ENCODE data around the gene ATP13A1. TPM values are rescaled to one million over a fixed set of nuclear protein-coding genes. Genes with fewer than 3 reads are reported as not detected.

Gene ATP13A1
- total RNA-seq, 1 experiment from 2014 or later: 41.1 TPM

- Histone ChIP-seq H3K4me3 (no peak overlapping the region), H3K27ac (no peak overlapping the region), H3F3A (ENCODE audit: insufficient read depth, low read depth) (peaks cover 39% of the 10 kb centered on the region; the same call in 1 of the 2 replicates), H3K4me2 (no peak overlapping the region), H3K36me3 (ENCODE audit: low read depth) (peaks cover 12% of the 10 kb centered on the region; the same call in 1 of the 2 replicates), H3K79me2 (ENCODE audit: low read depth) (no peaks in the 10 kb centered on the region), H2AFZ (no peak overlapping the region), H3K9me2 (ENCODE audit: insufficient read depth) (no peaks in the 10 kb centered on the region), H3K4me1 (replicated peaks; ENCODE audit: insufficient read depth) (peaks cover 5% of the 10 kb centered on the region; the same call in 1 of the 2 replicates), H3K27me3 (ENCODE audit: insufficient read depth, low read depth) (no peaks in the 10 kb centered on the region), H3K9me3 (ENCODE audit: insufficient read depth, low read depth) (no peaks in the 10 kb centered on the region), H4K20me1 (ENCODE audit: insufficient read depth) (no peaks in the 10 kb centered on the region)
- TF ChIP-seq EZH2 (IDR thresholded peaks at IDR 0.05; ENCODE audit: low read depth) (no peak), CTCF (conservative IDR thresholded peaks at IDR 0.05) (no peak)
- ChIA-PET CTCF (no interaction called here), POLR2A (ENCODE audit: unreplicated experiment) (no interaction called here)
- no peak for DNase-seq
- intact Hi-C loops (cut with micrococcal nuclease; ENCODE audit: unreplicated experiment): no loop called here
- no TSS peak for BruUV-seq (replicated peaks)
These were observed 33.4 kb downstream of the ATP13A1 start for GRCh38 chr19:19630062-19630414.

GRCh38 chr19:19628501-19629134, 34.9 kb downstream of the ATP13A1 start:
- Histone ChIP-seq H3F3A (ENCODE audit: insufficient read depth, low read depth) (peaks cover 39% of the 10 kb centered on the region; the same call in 1 of the 2 replicates), H2AFZ (peak overlapping the region; percentile 90), H3K27ac (peak overlapping the region; percentile 84), H3K4me1 (replicated peaks; ENCODE audit: insufficient read depth) (peaks cover 5% of the 10 kb centered on the region; the same call in 1 of the 2 replicates), H3K9me2 (ENCODE audit: insufficient read depth) (no peaks in the 10 kb centered on the region), H3K4me3 (peak overlapping the region; percentile 68), H3K9me3 (ENCODE audit: insufficient read depth, low read depth) (no peaks in the 10 kb centered on the region), H4K20me1 (ENCODE audit: insufficient read depth) (no peaks in the 10 kb centered on the region), H3K36me3 (ENCODE audit: low read depth) (no peaks in the 10 kb centered on the region), H3K4me2 (peak overlapping the region; percentile 90), H3K27me3 (ENCODE audit: insufficient read depth, low read depth) (no peaks in the 10 kb centered on the region), H3K79me2 (ENCODE audit: low read depth) (no peaks in the 10 kb centered on the region)
- ChIA-PET CTCF (interaction anchor here (0.9 kb wide), 1 partner anchor 77 kb away, joined by 3 read pairs; no protein-coding TSS in a partner anchor), POLR2A (ENCODE audit: unreplicated experiment) (interaction anchor here (0.6 to 0.7 kb wide), 3 partner anchors 14 to 60 kb away, joined by 3 to 5 read pairs (median 5); no protein-coding TSS in a partner anchor)
- intact Hi-C loops (cut with micrococcal nuclease; ENCODE audit: unreplicated experiment): loop anchor here (2.0 kb wide), 1 partner anchor 82 kb away; no protein-coding TSS in a partner anchor
- peak; percentile 74 to 84 for DNase-seq
- BruUV-seq (replicated peaks): TSS peak; percentile 55
- TF ChIP-seq CTCF (conservative IDR thresholded peaks at IDR 0.05): no peak; the same call in 1 of the 2 replicates
- TF ChIP-seq EZH2 (IDR thresholded peaks at IDR 0.05; ENCODE audit: low read depth): no peak

GRCh38 chr19:19627621-19628500, 35.6 kb downstream of the ATP13A1 start, which contains the start of gene LPAR2:
Gene LPAR2, minus strand, starts transcription at chr19:19628220. Its CDS starts 945 bp downstream, at chr19:19627275.
- no peak; the same call in 1 of the 2 replicates for TF ChIP-seq CTCF (conservative IDR thresholded peaks at IDR 0.05)
- no peak for TF ChIP-seq EZH2 (IDR thresholded peaks at IDR 0.05; ENCODE audit: low read depth)
- no peaks in the 10 kb centered on the region for H3K79me2 ChIP-seq (ENCODE audit: low read depth)
- peak; percentile 44 to 71 for DNase-seq
- H3K36me3 ChIP-seq (ENCODE audit: low read depth): no peaks in the 10 kb centered on the region
- H3K27me3 ChIP-seq (ENCODE audit: insufficient read depth, low read depth): no peaks in the 10 kb centered on the region
- intact Hi-C loops (cut with micrococcal nuclease; ENCODE audit: unreplicated experiment): loop anchor here (2.0 kb wide), 1 partner anchor 81 kb away; no protein-coding TSS in a partner anchor
- H2AFZ ChIP-seq: peak within 1 kb of the TSS; percentile 90
- peak within 1 kb of the TSS; percentile 68 for H3K4me3 ChIP-seq
- H3F3A ChIP-seq (ENCODE audit: insufficient read depth, low read depth): peaks cover 39% of the 10 kb centered on the region; the same call in 1 of the 2 replicates
- H4K20me1 ChIP-seq (ENCODE audit: insufficient read depth): no peaks in the 10 kb centered on the region
- no peaks in the 10 kb centered on the region for H3K9me2 ChIP-seq (ENCODE audit: insufficient read depth)
- BruUV-seq (replicated peaks): no TSS peak
- peak within 1 kb of the TSS; percentile 90 for H3K4me2 ChIP-seq
- ChIA-PET CTCF (interaction anchor here (0.9 kb wide), 1 partner anchor 76 kb away, joined by 3 read pairs; no protein-coding TSS in a partner anchor), POLR2A (ENCODE audit: unreplicated experiment) (interaction anchor here (0.5 to 0.6 kb wide), 2 partner anchors 13 to 447 kb away, joined by 5 read pairs; no protein-coding TSS in a partner anchor)
- H3K27ac ChIP-seq: peak within 1 kb of the TSS; percentile 84
- H3K4me1 ChIP-seq (replicated peaks; ENCODE audit: insufficient read depth): peaks cover 5% of the 10 kb centered on the region; the same call in 1 of the 2 replicates
- H3K9me3 ChIP-seq (ENCODE audit: insufficient read depth, low read depth): no peaks in the 10 kb centered on the region
